Measurements from ENCODE around the gene ZSCAN16.

ZSCAN16 gene

GRCh38 chr6:28167926-28168325, 43.5 kb downstream of the ZSCAN16 start:
- in situ Hi-C loops (cut with MboI; ENCODE audit: low sequenced_read_pairs), result no loop called here

- in situ Hi-C loops (cut with MboI; ENCODE audit: low sequenced_read_pairs), result no loop called here
These were observed 46.9 kb downstream of the ZSCAN16 start for GRCh38 chr6:28171271-28171670.

DNA sequence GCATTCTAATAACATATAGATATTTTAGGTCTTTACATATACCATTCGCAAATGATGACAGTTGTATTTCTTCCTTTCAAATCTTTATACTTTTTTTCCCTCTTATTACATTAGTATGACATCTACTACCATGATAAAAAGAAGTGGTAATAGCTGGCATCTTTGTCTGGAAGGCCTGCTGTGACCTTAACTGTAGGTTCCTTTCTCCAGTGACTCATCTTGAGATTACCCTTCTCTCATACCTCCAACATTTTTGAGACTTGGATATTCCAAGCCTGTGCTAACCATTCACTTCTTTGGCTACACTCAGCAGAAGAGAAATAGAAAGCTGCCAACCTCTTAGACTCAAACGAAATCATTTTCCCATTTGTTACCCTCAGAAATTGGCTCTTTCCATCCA, 47.6 kb downstream of the ZSCAN16 start:
- in situ Hi-C loops (cut with MboI; ENCODE audit: low sequenced_read_pairs), result no loop called here

DNA sequence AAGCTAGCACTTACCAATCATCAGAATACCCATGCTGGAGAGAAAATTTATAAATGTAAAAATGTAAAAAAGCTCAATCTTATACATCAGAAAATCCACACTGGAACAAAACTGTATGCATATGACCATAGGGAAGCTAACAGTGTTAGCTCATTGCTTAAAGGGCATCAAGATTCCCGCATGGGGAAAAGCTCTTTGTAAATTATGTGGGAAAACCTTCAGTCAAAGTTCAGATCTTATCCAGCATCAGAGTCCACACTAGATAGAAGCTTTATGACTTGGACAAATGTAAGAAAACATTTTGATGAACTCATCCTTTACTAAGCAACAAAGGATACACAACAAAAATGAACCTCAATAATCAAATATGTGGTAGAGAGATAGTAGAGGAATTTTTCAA, 52.0 kb downstream of the ZSCAN16 start:
- in situ Hi-C loops (cut with MboI; ENCODE audit: low sequenced_read_pairs), result no loop called here

Measured in HL-60/S4 treated with phorbol 12-myristate 13-acetate at 8.2 ng/mL for 4 days and 3 days (cell line).